SKM-1 treated with dmso at 0.1 percent for 144 hours (cell line): ENCODE measurements around the gene DPYD.

Source experiments
- DNase-seq: peaks from one replicate; lab custom pipeline; 2025; ENCODE audit not compliant: unreplicated experiment; lab: John Stamatoyannopoulos, UW

The DPYD gene

GRCh38 chr1:97630948-97631347 lies 289.9 kb downstream of the DPYD start:
- DNase-seq, result no peak

DNA sequence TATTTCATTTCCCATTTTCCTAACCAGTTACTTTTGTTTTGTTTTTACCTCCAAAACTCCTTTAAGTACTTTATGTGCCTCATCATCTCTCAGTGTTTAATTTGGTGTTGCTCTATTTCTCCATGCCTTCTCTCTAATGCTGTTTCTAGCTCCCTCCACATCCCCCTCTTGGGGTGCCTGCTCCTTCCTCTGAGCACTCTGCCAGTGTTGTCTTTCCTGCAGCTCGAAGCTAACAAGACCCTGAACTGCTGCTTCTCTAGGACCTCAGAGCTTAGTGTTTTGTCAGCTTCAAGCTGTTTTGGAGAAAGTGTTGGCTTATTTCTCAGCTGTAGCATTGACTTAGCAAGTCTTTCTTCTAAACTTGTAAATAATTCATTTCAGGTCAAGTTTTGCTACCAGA lies 290.6 kb downstream of the DPYD start:
- no peak for DNase-seq

- DNase-seq, result no peak
Observed at GRCh38 chr1:97623220-97623619, 297.6 kb downstream of the DPYD start.

DNA sequence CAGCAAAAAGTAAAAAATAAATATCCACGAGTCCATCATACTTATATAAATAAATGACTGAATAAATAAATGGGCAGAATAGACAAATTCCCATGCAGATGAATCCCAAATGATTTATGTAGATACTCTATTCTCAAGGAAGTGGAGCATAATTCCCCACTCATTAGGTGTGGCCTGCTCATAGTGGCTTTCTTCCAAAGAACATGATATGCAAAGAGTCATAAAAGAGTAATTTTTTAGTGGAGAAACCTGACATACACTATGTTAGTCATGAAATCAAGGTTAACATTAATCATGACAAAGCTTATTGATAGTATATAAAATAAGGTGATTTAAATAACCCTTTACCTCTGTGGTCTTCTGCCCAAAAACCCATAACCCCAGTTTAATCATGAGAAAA lies 298.9 kb downstream of the DPYD start:
- DNase-seq, result no peak

GRCh38 chr1:97619706-97620105 lies 301.1 kb downstream of the DPYD start:
- no peak for DNase-seq

DNA sequence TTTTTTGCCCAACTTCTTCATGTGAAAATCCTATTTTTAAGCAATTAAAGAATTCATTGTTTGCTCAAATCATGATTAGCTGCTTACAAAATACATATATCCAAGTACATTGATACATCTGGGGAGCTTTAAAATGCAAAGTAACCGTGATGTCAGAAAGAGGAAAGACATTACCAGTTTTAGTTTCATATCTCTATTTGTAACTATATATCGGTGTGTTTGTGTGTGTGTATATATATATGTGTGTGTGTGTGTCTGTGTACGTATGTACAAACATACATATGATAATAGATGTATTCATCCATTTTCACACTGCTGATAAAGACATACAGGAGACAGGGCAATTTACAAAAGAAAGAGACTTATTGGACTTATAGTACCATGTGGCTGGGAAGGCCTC lies 310.1 kb downstream of the DPYD start:
- no peak for DNase-seq

DNA sequence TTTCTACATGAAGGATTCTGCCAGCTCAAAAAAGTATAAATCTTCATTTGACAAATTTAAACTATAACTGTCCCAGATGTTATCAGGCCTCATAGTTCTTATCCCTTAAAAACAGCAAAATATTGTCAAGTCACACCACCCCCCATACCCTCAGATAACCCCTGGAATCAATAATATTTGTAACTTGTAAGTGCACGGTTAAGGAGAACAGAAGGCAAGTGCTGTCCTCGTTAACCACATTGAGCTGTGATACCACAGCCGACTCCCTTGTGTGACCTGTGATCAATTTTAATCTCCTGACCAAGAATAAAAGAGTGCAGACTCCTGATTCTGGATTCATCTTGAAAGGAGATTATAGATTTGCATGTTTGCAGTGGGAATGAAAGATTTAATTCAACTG lies 310.7 kb downstream of the DPYD start:
- DNase-seq, result no peak

DNA sequence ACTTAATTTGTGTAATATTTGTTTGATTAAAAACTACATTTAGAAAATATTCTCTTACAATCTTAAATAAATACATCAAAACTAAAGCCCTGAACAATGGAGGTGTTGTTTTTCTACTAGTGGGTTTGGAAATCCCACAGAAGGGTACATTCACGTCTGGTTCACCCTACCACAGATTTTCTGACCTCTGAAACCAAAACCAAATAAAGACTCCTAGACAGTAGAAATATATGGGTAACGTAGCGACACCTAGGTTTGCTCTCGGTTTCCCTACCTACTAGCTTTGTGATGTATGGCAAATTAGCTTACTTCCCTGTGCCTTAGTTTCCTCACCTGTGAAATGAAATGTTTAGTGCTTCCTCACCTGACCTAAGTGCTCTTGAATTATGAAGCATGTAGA lies 312.6 kb downstream of the DPYD start:
- DNase-seq, result no peak

DNA sequence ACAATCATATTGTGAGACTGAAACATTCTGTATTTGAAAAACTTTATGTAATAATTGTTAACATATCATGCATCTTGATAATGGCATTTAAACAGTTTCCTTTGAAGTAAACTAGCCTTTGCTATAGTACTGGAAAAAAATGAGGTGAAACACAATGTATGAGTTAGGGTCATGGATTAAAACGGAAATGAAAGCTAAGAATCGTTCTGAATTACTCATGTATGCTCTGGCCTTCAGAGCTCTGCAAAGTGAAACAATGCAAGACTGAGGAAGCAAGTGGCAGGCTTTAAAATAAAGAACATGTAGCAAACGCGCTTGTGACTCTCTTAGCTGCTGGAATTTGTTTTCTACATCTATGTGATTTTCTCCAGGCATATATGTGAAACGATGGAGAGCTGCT lies 317.1 kb downstream of the DPYD start:
- no peak for DNase-seq

DNA sequence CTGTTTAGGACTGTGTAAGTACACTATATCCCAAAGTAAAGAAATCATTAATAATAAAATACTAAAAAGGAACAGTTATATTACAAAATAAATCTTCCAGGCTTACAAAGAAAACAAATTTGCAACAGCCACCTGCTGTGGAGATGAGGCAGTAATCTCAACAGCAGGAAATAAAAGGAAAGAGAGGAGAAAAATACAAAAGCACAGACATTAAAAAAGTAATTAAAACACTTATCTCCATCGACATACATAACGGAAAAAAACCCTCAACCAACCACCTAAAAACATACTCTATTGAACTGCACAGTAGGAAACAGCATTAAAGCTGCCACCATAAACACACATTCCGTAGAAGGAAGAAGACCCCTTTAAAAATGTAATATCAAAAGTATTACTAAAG lies 317.6 kb downstream of the DPYD start:
- DNase-seq, result no peak

GRCh38 chr1:97599447-97599846 lies 321.4 kb downstream of the DPYD start:
- DNase-seq, result no peak

GRCh38 chr1:97593192-97593591 lies 327.6 kb downstream of the DPYD start:
- no peak for DNase-seq

DNA sequence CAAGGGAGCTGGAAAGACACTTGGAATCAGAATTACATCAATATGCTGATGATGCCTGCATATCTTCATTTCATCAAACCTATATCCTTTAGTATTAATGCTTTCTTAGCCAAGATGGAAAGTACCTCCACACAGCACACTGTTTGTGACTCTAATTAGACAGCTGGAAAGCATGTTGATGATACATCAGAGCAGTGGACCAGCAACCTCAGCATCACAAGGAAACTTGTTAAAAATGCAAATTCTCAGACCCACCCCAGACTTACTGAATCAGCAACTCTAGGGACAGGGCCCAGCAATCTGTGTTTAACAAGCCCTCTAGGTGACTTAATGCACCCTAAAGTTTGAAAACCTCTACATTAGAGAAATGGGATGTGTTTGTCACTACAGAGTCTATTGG lies 332.1 kb downstream of the DPYD start:
- no peak for DNase-seq

DNA sequence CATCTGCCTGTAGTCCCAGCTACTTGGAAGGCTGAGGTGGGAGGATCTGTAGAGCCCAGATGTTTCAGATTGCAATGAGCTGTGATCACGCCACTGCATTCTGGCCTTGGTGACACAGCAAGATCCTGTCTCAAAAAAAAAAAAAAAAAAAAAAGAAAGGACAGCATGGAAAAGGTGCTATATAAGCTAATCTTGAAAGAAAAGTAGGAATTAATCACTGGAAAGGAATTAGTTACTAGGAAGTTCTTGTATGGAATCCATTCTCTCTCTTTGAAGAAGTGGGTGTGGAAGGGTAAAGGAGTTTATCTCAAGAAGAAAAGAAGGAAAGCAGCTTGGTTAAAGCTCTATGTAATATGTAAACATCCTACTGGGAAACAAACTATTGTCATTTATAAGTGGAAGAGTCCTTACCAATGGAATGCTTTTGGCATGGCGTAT lies 339.2 kb downstream of the DPYD start:
- DNase-seq, result no peak

DNA sequence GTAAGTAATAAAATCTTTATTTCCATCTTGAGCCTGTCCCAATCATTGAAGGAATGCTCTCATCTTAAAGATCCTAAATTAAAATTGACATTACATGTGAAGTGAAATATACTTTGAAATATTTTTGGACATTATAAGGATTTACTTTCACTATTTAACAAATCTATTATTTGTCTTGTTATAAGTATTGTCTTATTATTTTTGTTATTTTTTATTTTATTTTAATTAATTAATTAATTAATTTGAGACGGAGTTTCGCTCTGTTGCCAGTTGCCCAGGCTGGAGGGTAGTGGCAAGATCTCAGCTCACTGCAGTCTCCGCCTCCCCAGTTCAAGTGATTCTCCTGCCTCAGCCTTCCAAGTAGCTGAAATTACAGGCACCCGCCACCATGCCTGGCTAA lies 343.2 kb downstream of the DPYD start:
- DNase-seq, result no peak

GRCh38 chr1:97573553-97573952 lies 347.3 kb downstream of the DPYD start:
- no peak for DNase-seq

GRCh38 chr1:97572561-97572960 lies 348.3 kb downstream of the DPYD start:
- no peak for DNase-seq

- no peak for DNase-seq
Observed at GRCh38 chr1:97571760-97572159, 349.1 kb downstream of the DPYD start.

GRCh38 chr1:97570691-97571090 lies 350.1 kb downstream of the DPYD start:
- no peak for DNase-seq

GRCh38 chr1:97567000-97567749 lies 353.7 kb downstream of the DPYD start:
- DNase-seq, result no peak

DNA sequence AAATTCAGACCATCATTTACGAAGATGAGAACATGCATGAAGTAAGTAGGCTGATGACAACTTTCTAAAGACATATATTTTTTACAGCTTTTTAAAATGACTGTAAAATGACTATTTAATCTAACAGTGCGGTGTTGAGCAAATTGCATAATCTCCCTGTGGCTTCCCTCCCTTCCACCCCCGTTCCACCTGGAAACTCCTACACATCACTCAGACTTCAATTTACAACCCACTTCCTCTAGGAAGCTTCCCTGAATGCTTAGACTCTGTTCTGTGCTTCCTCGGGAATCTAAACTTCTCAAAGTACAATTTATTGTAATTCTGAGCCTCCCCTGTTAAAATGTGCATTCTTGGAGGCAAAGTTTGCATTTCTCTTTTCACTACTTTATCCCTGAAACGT lies 354.9 kb downstream of the DPYD start:
- DNase-seq, result no peak

DNA sequence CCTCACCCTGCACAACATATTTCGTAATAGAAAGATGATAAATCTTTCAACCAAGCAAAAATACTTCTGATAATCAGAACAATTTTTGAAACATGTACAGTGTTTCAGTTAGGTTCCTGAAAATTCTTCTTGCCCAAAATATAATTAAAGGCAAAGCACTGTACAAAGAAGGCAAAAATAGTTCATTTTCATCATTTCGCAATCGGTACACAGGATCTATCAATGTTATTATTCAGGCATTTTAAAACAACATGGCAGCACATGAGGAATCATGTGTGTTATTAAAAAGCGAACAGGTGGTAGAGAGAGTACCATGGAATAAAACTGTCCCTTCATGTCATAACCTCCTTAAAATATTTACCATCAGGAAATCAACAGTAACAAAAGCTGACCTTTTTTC lies 356.9 kb downstream of the DPYD start:
- no peak for DNase-seq

- no peak for DNase-seq
Observed at GRCh38 chr1:97562081-97562480, 358.8 kb downstream of the DPYD start.
